Smooth muscle cell (in vitro differentiated cells): ENCODE measurements around the gene CACFD1. TPM values are rescaled to one million over a fixed set of nuclear protein-coding genes. Genes with fewer than 3 reads are reported as not detected.
A peak's percentile ranks its signal among the peaks of the same experiment; 100 is the strongest.

ENCODE experiments used
- DNase-seq: peaks from one replicate; lab custom pipeline; 2025; ENCODE audit not compliant: unreplicated experiment; lab: John Stamatoyannopoulos, UW
- H2AFZ ChIP-seq: fragments of 200-600 bp; sonication (generic); 2 replicates; pipeline ENCODE4 v1.6.0; 2016; ENCODE audit warnings: antibody characterized with exemption, low read depth, mild to moderate bottlenecking
- H3F3A ChIP-seq: fragments of 200-600 bp; sonication (generic); 2 replicates; pipeline ENCODE4 v1.6.0; 2017; ENCODE audit warnings: antibody characterized with exemption, low read depth
- H3K27ac ChIP-seq: fragments of 200-600 bp; sonication (generic); 2 replicates; pipeline ENCODE4 v1.5.1; 2016; ENCODE audit warnings: low read depth, mild to moderate bottlenecking
- H3K27me3 ChIP-seq: fragments of 200-600 bp; sonication (generic); 2 replicates; pipeline ENCODE4 v1.6.1; 2016; ENCODE audit warnings: low read depth, mild to moderate bottlenecking
- H3K36me3 ChIP-seq: fragments of 200-600 bp; sonication (generic); 2 replicates; pipeline ENCODE4 v1.5.1; 2016; ENCODE audit warnings: low read depth
- H3K4me1 ChIP-seq: fragments of 200-600 bp; sonication (generic); 2 replicates; pipeline ENCODE4 v1.5.1; 2016; ENCODE audit warnings: low read depth
- H3K4me2 ChIP-seq: fragments of 200-600 bp; sonication (generic); 2 replicates; pipeline ENCODE4 v1.6.0; 2016; ENCODE audit warnings: mild to moderate bottlenecking
- H3K4me3 ChIP-seq: fragments of 200-600 bp; sonication (generic); 2 replicates; pipeline ENCODE4 v1.5.1; 2016; ENCODE audit warnings: mild to moderate bottlenecking
- H3K79me2 ChIP-seq: fragments of 200-600 bp; sonication (generic); 2 replicates; pipeline ENCODE4 v1.6.0; 2016; ENCODE audit warnings: low read depth, mild to moderate bottlenecking
- H3K9ac ChIP-seq: fragments of 200-600 bp; sonication (generic); 2 replicates; pipeline ENCODE4 v1.6.0; 2016; ENCODE audit warnings: low read depth
- H3K9me3 ChIP-seq: fragments of 200-600 bp; sonication (generic); replicated peaks from 2 replicates; pipeline ENCODE4 v1.5.1; 2016; ENCODE audit warnings: low read depth
- H4K20me1 ChIP-seq: fragments of 200-600 bp; sonication (generic); 2 replicates; pipeline ENCODE4 v1.6.0; 2016; ENCODE audit warnings: low read depth
- CTCF ChIP-seq: fragments of 200-600 bp; sonication (generic); IDR thresholded peaks from 2 replicates; pipeline ENCODE4 v1.5.1; 2017; ENCODE audit warnings: borderline replicate concordance, mild to moderate bottlenecking, antibody characterized with exemption; ENCODE audit not compliant: insufficient read depth, poor library complexity, severe bottlenecking
- WGBS: methylation state at CpG from one replicate; pipeline ENCODE4 v1.1.7; 2016; ENCODE audit warnings: low lambda C conversion rate; 5-methylcytosine and 5-hydroxymethylcytosine counted together
- polyA plus RNA-seq: library from polyadenylated mRNA; unstranded; fragments of >200 nt; fragmentation: Nextera tagmentation; extraction: Ambion mirVana; gene quantifications from 2 replicates; pipeline ENCODE4 v1.2.1, GENCODE V29; 2016
- total RNA-seq: library from RNA; depleted of rRNA; stranded (reverse); fragments of >200 nt; gene quantifications from 2 replicates; pipeline ENCODE4 v1.2.3, GENCODE V29; 2014

Gene CACFD1
- total and polyA plus RNA-seq, 2 experiments from 2014 or later, result 5.8 to 27.1 TPM

- no peak overlapping the region for H2AFZ ChIP-seq
- TF ChIP-seq CTCF, result no peak
- no peaks in the 10 kb centered on the region for H3K79me2 ChIP-seq
- H3K4me3 ChIP-seq, result no peak overlapping the region
- H3K4me1 ChIP-seq, result no peaks in the 10 kb centered on the region
- H3K27ac ChIP-seq, result no peak overlapping the region
- DNase-seq, result no peak
- H3K9me3 ChIP-seq, result no peaks in the 10 kb centered on the region
- no peaks in the 10 kb centered on the region for H4K20me1 ChIP-seq
- 84% methylated on average over 12 of the region's 12 CpGs for WGBS
- H3K9ac ChIP-seq, result no peak overlapping the region
- no peaks in the 10 kb centered on the region for H3K27me3 ChIP-seq
- no peaks in the 10 kb centered on the region for H3F3A ChIP-seq
- no peaks in the 10 kb centered on the region for H3K36me3 ChIP-seq
- H3K4me2 ChIP-seq, result no peak overlapping the region
Measured at GRCh38 chr9:133499892-133500270, 40.1 kb downstream of the CACFD1 start.

GRCh38 chr9:133502112-133502511, 42.3 kb downstream of the CACFD1 start:
- H3K4me3 ChIP-seq, result no peak overlapping the region
- H3K4me2 ChIP-seq, result no peak overlapping the region
- 100% methylated on average over 1 of the region's 1 CpG for WGBS
- H2AFZ ChIP-seq, result no peak overlapping the region
- no peaks in the 10 kb centered on the region for H3K36me3 ChIP-seq
- H3K79me2 ChIP-seq, result no peaks in the 10 kb centered on the region
- H3K4me1 ChIP-seq, result no peaks in the 10 kb centered on the region
- H3F3A ChIP-seq, result peaks cover 5% of the 10 kb centered on the region
- H3K27me3 ChIP-seq, result no peaks in the 10 kb centered on the region
- no peak for DNase-seq
- no peak for TF ChIP-seq CTCF
- no peak overlapping the region for H3K27ac ChIP-seq
- H3K9ac ChIP-seq, result no peak overlapping the region
- no peaks in the 10 kb centered on the region for H4K20me1 ChIP-seq
- no peaks in the 10 kb centered on the region for H3K9me3 ChIP-seq

GRCh38 chr9:133505186-133505830, 45.5 kb downstream of the CACFD1 start:
- Histone ChIP-seq H3K27ac (peak overlapping the region; percentile 25), H3K9ac (no peak overlapping the region), H3K4me2 (peak overlapping the region; percentile 7), H2AFZ (no peak overlapping the region), H3K4me1 (peaks cover 12% of the 10 kb centered on the region), H4K20me1 (no peaks in the 10 kb centered on the region), H3K9me3 (no peaks in the 10 kb centered on the region), H3K79me2 (no peaks in the 10 kb centered on the region), H3K36me3 (no peaks in the 10 kb centered on the region), H3F3A (peaks cover 5% of the 10 kb centered on the region), H3K27me3 (no peaks in the 10 kb centered on the region), H3K4me3 (no peak overlapping the region)
- 86% methylated on average over 13 of the region's 13 CpGs for WGBS
- TF ChIP-seq CTCF, result no peak
- DNase-seq, result no peak

- Histone ChIP-seq H3K27me3 (no peaks in the 10 kb centered on the region), H3K4me1 (peaks cover 12% of the 10 kb centered on the region), H3K4me2 (peak overlapping the region; percentile 7), H2AFZ (no peak overlapping the region), H4K20me1 (no peaks in the 10 kb centered on the region), H3K9ac (no peak overlapping the region), H3K4me3 (no peak overlapping the region), H3K27ac (peak overlapping the region; percentile 25), H3K36me3 (no peaks in the 10 kb centered on the region), H3F3A (peaks cover 5% of the 10 kb centered on the region), H3K9me3 (no peaks in the 10 kb centered on the region), H3K79me2 (no peaks in the 10 kb centered on the region)
- WGBS, result 41% methylated on average over 17 of the region's 23 CpGs
- DNase-seq, result no peak
- no peak for TF ChIP-seq CTCF
Measured at GRCh38 chr9:133505901-133506652, 46.3 kb downstream of the CACFD1 start.
